GM21367 (cell line): ENCODE data around the gene ITGB5.
A peak's percentile ranks its signal among the peaks of the same experiment; 100 is the strongest.
"Not testable (repeated sequence)": the region's sequence is repeated elsewhere in the genome, so short reads cannot be mapped to it uniquely, and the experiment has no call there.

ENCODE experiments used
- ATAC-seq: cut with Tn5 transposase; IDR thresholded peaks from one replicate; pipeline ENCODE4 v1.9.1; 2021; ENCODE audit not compliant: unreplicated experiment

ITGB5 gene

DNA sequence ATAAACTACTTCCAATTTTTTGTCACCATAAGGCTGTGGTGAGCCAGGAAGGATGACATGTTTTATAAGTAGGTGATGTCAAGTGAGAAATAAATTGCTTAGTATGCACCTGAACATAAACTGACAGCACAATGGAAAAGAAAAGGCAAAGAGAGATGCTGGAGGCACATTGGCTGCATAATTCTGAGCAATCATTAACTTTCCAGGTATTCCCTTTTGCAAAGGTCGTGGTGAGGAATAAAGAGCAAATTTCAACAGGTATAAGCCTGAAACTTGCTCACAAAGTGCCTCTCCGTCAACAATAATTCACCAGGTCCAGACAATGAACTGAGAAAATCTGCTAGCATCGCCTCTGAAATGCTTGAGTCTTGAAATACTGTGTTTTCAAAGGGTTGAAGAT lies 48.2 kb downstream of the ITGB5 start:
- ATAC-seq: no peak

DNA sequence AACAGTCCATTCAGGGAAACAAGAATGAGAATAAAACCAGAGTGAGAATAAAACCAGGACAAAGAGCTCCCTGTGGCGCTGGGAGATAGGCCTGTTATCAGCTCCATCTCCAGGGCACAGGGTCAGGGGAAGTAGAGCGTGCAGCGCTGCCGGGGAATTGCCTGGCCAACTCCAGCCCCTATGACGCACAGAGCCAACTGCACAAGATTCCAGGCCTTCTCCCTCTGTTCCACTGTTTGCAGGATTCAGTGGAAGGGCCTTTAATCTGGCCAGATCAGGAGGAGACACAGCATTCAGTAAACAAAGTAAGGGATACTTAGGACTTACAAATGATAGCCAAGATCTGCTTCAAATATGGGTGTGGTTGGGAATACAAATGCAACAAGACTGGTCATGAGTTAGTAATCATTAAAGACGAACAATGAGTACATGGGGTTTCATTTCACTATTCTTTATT lies 49.4 kb downstream of the ITGB5 start:
- no peak for ATAC-seq

DNA sequence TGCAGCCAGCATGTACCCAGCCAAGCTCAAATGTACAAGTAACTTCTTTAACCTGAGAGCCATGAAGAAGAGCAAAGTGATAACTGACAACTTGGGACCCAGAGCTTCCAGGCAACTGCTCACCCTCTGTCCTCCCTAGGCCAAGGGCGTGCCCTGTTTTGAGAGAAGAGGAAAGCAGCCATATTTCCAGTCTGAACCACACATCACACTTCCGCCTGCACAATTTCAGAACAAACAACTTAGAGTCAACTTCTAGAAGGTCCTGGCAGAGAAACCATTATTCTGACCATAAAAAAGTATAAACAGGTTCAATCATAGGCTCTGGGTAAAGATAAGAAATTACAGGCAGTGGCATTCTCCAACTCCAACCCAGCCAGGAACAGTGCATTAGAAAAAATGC lies 50.1 kb downstream of the ITGB5 start:
- ATAC-seq: no peak

DNA sequence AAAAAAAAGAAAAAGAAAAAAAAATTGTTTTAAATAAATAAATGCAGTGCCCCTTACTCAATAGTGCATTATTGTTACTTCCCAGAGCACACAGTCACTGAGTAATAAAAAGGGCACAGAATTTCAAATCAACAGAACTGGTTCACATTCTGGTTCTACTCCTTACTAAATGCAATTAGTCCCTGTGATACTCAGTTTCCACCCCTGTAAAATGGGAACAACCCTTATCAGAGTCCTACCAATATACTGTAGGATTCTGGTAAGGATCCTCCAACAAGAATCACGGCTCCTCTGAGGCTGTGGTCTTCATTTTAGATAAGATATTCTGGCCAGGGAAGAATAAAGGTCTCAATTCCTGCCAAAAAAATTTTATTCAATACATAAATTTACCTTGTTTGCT lies 50.7 kb downstream of the ITGB5 start:
- ATAC-seq: no peak

DNA sequence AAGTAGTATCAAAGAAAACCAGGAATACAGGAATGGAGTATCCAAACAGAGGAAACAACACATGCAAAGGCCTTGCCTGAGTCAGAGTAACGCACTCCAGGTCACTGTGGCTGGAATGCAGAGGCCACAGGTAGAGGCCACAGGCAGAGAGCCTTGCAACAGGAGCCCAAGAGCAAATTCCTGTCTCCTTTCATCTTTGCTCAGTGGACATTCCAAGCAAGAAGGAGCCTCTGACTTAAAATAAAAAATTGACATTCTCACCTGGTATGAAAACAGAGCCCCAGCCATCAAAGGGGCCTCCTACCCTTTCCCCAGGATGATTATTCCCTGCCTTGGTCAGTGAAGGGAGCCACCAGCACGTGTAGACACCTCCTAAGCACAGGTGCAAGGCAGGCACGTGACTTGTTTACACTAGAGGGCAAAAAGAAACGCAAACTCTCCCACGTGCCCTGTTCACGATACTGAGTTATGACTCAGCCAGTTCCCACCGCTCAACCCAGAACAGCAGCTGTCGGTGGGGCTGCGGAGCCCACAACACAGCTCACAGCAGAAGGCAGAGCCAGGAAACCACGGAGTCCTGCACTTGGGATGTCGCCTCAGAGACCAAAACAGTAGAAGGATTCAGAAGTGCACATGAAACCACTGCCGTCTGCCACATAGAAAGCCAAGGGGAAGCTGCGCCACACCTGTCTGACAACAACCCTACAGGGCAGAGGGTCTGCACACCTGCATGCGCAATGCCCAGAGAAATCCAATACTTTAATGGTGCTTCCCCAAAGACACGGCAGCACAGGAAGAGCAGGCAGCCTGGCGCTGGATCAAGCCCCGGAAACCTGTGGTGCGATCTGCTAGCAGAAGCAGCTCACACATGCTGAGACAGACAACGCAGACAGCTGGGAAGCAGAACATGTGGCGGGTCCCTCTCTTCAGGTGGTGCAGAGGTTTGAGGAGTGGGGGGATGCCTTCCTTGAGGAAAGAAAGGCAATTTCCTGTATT lies 52.1 kb downstream of the ITGB5 start:
- peak; percentile 88 for ATAC-seq

DNA sequence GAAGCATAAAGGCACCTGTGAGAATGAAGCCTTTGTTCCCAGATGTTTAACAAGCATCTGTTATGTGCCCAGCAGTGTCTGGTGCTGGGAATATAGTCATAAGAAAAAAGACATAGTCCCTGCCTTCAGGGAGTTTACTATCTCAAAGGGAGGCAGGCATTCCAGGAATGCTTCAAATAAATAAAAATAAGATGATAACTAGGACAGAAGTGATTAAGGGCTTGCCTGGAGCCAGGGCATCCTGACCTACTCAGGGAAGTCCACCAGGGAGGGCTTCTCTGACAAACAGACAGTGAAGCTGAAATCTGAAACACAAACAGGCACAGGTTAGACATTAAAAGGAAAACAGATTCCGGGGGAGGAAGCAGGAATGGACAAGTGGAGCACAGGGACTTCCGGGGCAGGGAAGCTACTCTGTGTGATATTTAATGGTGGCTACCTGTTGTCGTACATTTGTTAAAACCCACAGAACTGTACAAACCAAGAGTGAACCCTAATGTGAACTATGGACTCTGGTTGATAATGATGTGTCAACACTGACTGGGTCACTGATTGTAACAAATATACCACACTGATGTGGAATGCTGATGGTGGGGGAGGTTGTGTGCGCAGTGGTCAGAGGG lies 53.3 kb downstream of the ITGB5 start:
- ATAC-seq: no peak

DNA sequence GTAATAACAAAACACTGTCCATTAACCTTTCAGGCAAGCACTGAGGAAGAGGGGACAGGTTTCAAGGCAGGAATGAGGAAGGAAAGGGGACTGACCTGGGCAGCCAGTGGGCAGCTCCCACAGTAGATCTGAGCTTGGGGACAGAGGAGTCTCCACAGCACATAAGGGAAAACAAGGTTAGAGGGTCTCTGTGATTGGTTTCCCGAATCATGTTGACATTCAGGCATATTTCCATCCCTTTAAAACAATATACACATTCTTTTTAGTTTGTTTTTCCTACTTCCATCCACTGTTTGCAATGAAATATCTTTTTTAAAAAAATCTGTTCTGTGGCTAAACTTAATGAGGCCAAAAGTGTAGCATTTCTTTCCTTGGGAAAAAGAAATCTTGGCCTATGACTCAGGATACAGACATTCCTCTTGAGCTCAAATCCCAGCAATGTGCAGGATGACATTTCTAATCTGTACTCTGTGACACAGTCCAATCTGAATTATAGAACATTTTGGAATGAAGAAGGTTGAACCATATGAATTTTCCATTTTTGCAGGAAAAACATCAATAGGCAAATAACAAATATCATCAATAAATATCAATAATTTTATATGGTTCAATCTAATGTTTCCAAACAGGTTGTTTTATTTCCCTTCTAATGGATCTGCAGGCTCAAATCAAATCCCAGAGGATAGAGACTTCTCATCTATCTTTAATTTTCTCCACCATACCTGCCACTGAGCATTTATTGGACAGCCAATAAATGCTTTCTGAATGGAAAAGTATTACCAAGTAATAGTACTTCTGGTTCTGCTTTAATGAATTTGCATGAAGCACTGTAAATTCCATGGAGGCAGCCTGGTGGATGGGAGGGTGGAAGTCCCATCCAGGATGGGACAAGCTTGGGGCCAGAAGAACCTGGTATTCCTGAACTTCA lies 54.1 kb downstream of the ITGB5 start:
- no peak for ATAC-seq

DNA sequence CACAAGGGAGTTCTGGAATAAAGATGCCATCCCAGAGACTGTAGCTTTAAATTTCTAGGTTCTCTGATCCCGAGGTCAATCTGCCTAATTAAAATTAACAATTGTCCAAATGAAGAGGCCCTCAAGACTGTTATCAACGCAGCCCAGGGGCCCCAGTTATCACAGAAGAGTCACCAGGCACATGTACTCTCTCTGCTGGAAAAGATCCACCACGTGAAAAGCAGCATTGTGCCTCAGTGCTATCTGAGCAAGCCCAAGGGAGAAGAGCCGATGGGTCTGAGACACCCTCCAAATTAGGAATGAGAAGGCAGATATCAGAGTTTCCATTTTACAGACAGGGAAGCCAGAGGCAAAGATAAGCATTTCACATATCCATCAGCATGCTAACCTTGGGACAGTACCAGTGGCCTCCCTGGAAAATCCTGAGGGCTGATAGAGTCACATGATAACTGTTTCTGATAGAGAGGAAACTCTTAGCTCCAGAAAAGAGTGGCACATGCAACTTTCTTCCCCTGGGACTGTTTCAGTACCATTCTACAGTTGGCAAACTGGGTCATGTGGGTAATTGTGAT lies 55.5 kb downstream of the ITGB5 start:
- ATAC-seq: no peak

DNA sequence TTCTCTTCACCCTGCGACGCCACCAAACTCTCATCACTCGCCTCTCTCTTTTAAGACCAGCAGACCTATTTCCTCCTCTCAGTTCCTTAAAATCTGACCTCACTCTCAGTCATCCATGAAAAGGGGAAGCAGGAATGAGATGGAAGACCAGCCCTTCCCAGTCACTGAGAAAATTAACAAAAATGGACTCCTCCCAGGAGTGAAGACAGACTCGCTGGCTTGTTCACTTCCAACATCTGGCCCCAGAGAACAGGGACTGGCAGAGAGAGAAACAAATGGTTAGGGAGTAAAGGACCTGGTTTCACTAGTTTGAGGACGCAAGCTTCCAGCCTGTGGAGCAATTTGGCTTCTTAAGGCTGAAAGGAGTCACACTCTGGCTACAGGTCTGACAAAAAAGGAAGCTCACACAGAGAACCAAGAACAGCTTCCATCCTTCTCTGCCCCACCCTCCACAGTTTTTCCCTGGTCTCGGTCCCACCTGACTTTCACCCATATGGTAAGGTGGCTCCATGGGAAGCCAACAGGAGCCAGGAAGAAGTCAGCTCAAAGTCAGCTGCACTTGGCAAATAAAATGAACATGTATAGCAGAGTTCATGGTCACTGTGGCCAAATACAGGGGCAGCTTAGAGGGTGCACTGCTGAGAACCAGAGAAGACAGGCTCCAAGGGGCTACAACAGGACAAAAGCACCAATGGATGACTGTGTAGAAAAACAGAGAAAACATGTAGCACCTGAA lies 57.2 kb downstream of the ITGB5 start:
- ATAC-seq: no peak

DNA sequence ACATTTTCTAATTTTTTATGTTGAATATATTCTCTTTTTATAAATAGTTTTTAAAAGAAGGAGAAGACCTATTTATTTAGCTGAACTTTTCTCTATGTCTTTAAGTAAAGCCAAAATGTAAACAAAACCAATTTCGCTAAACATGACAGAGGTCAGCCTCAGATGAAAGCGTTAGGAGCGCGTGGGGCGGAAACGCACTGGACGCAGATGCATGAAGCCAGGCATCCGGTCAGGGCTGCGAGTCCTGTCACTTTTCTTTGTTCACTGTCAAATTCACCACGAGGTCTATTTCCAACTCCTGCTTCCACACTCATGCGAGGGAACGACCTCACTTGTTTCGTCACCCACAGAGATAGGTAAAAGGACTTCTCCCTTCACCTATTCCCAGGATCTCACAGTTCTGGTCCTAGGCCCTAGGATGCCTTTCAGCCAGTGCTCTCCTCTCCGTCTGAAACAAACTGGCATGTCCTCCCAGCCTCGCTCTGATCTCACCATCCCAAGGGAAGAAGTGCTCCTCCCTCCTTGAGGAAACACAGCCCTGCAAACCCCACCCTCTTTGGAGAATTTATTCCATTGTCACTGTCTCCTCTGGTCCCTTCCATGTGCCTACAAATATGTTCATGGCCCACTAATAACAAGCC lies 57.9 kb downstream of the ITGB5 start:
- no peak for ATAC-seq

DNA sequence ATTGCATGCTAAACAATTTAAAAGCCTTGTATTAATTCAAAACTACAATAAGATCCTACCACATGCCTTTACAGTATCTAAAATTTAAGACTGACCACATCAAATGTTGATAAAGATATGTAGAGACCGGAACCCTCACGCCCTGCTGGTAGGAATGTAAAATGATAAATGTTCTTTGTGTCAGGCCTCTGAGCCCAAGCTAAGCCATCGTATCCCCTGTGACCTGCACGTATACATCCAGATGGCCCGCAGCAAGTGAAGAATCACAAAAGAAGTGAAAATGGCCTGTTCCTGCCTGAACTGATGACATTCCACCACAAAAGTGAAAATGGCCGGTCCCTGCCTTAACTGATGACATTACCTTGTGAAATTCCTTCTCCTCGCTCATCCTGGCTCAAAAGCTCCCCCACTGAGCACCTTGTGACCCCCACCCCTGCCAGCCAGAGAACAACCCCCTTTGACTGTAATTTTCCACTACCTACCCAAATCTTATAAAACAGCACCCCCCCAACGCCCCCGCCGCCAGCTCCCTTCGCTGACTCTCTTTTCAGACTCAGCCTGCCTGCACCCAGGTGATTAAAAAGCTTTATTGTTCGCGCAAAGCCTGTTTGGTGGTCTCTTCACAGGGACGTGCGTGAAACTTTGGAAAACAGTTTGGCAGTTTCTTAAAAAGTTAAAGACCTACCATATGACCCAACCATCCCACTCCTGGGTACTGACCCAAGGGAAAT lies 59.5 kb downstream of the ITGB5 start:
- ATAC-seq: not testable (repeated sequence)

DNA sequence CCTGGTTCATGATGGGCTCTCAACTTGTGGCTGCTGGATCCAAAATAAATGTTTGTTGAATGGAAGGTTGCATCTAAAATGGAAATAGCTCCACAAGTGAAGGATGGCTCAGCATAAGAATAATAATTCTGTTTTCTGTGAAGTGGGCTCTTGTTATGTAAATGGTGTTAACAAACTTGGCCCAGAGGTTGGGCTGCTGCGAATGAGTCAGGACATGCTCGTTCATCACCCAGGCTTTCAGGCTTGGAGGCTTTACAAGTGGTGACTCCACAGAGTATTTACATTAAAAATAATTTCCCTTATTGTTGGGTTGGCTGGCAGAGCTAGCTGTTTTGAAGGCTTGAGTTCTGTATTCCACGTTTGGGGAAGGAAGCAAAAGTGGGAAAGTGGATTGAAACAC lies 60.5 kb downstream of the ITGB5 start:
- ATAC-seq: no peak

DNA sequence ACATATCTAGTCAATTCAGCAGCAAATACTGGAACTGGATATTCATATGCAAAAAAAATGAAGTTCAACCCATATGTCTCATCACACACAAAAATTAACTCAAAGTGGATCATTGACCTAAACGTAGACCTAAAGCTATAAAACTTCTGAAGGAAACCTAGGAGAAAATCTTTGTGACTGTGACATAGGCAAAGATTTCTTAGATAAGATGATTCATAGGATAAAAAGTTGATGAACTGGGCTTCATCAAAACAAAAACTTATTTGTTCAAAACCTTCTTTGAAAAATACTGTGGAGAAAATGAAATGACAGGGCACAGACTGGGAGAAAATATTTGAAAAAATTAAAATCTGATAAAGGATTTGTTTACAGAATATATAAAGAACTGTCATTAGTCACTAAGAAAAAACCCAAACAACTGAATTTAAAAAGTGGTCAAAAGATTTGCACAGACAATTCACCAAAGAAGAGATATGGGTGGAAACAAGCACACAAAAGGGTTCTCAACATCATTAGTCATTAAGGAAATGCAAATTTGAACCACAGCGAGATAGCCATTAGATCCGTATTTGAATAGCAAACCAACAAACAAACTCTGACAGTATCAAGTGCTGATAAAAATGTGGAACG lies 62.8 kb downstream of the ITGB5 start:
- ATAC-seq: no peak

DNA sequence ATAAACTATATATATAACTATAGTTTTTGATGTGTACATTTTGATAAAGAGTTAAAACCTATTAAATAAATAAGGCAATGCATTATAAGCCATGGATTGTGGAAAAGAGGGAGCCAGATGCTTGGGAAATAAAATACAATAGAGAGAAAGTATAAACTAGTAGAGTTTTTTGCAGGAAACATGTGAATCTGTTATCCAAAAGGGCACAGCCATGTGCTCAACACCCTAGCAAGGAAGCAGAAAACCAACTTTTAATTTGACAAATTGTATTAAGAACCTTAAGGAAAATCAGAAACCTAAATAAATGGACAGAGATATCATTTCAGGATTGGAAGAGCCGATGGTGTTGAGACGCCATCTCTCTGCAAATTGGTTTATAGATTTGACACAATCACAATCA lies 63.5 kb downstream of the ITGB5 start:
- ATAC-seq: no peak

DNA sequence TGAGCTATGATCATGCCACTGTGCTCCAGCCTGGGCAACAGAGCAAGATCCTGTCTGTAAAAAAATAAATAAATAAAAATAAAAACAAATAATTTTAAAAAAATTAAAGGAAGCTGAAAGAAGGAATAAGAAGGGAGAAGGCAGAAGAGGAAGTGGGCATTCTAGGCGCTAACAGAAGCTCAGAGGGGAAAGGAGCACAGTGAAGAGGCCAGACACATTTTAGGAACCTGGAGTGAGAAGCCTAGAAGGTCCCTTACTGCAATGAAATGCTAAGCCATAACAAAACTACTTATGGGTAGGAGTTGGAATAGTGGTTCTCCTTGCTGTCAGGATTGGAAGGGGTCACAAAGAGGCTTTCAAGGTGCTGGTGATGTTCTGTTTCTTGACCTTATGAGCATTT lies 64.0 kb downstream of the ITGB5 start:
- no peak for ATAC-seq

DNA sequence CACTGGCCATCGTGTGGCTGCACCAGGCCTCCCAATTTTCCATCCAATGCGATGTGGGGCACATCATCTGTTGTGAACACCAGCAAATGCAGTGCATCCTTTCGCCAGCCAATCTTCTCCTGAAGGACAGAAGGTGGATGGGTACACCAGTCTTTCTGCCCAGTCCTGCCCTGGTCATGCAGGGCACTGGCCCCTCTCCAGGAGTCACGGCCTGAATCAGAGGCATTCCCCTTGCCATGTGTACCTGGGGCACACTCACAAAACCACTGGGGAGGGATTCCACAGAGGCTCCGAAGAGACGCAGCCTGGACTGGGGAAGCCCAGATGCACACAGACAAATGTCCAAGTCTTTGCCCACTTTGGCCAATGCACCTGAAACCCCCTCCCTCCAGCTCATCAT lies 65.8 kb downstream of the ITGB5 start:
- no peak for ATAC-seq

DNA sequence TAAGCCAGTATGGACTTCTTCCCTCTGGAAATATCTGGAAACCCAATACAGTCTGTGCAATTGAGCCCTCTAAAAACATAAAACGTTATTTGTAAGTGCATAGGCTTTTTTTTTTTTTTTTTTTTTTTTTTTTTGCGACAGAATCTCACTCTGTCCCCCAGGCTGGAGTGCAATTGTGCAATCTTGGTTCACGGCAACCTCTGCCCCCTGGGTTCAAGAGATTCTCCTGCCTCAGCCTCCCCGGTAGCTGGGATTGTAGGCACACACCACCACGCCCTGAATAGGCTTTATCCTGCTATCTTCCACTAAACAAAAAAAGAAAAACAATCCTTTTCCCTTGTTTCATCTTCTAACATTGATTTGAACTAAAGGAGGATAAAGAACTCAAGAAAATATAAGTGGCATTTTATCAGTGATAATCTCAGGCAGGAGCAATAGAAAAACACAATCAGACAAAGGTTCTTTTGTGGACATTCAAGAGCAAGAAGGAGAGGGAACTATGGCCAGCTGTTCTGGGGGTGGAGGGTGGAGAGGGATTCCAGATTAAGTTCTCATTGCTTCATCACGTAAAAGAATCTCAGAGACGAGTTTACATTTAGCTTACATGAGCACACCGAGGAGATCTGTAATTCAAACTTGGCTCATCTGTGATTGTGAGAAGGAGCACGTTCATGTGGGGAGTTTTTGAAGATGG lies 68.6 kb downstream of the ITGB5 start:
- ATAC-seq: no peak

DNA sequence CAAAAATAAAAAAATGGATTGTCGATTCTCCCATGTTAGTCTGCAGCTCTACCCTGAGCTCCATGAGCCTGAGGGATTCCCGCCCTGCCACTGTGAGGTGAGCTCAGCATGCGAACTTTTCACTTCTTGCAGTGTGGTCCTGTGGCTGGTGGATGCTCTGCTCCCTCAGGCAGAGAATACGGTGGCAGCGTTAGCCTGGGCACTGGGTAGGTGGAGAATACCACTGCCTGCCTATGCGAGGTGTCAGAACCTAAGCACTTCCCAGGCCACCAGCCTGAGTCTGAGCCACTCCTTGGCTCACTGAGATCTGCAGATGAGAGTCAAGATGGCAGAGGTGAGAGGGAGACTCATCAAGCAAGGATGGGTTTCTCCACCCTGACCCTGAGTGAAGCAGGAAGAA lies 70.1 kb downstream of the ITGB5 start:
- no peak for ATAC-seq
